HepG2 (cell line): ENCODE data around the gene ITPK1. TPM values are rescaled to one million over a fixed set of nuclear protein-coding genes. Genes with fewer than 3 reads are reported as not detected.
A peak's percentile ranks its signal among the peaks of the same experiment; 100 is the strongest.

Source experiments
- ARID5B ChIP-seq: IDR thresholded peaks from 2 replicates; pipeline ENCODE4 v1.4.0; 2020; ENCODE audit warnings: mild to moderate bottlenecking, missing genetic modification reagents
- BCL6 ChIP-seq: IDR thresholded peaks from 2 replicates; pipeline ENCODE4 v1.6.1; 2016; ENCODE audit warnings: missing genetic modification reagents, missing compliant biosample characterization
- ESRRA ChIP-seq: sonication (generic); formaldehyde crosslinking; IDR thresholded peaks from 2 replicates; pipeline ENCODE4 v1.5.1; 2020; ENCODE audit warnings: mild to moderate bottlenecking, low read depth, missing genetic modification reagents
- FOXA3 ChIP-seq: IDR thresholded peaks from 2 replicates; pipeline ENCODE4 v1.6.1; 2016; ENCODE audit warnings: missing genetic modification reagents, missing compliant biosample characterization
- GATAD2A ChIP-seq: IDR thresholded peaks from 2 replicates; pipeline ENCODE4 v1.6.1; 2016
- HDAC2 ChIP-seq: sonication (generic); formaldehyde crosslinking; IDR thresholded peaks from 2 replicates; pipeline ENCODE4 v1.4.0; 2020; ENCODE audit warnings: missing genetic modification reagents
- HNF4A ChIP-seq: sonication (generic); formaldehyde crosslinking; IDR thresholded peaks from 2 replicates; pipeline ENCODE4 v1.4.0; 2020; ENCODE audit warnings: missing genetic modification reagents
- HOXA3 ChIP-seq: sonication (generic); formaldehyde crosslinking; IDR thresholded peaks from 2 replicates; pipeline ENCODE4 v1.5.0; 2020; ENCODE audit warnings: missing genetic modification reagents
- IRF2 ChIP-seq: IDR thresholded peaks from 2 replicates; pipeline ENCODE4 v1.6.1; 2018; ENCODE audit warnings: missing genetic modification reagents, missing compliant biosample characterization
- KDM1A ChIP-seq: IDR thresholded peaks from 2 replicates; pipeline ENCODE4 v1.6.1; 2016; ENCODE audit warnings: missing compliant biosample characterization
- MED13 ChIP-seq: sonication (generic); formaldehyde crosslinking; IDR thresholded peaks from 2 replicates; pipeline ENCODE4 v1.5.0; 2020; ENCODE audit warnings: missing genetic modification reagents
- NR2F6 ChIP-seq, 2 experiments: IDR thresholded peaks; 2 replicates each; pipeline ENCODE4 v1.6.1; 2016; ENCODE audit warnings: antibody characterized with exemption in 1 of 2, mild to moderate bottlenecking in 1 of 2
- PATZ1 ChIP-seq: sonication (generic); formaldehyde crosslinking; IDR thresholded peaks from 2 replicates; pipeline ENCODE4 v1.4.0; 2020; ENCODE audit warnings: missing genetic modification reagents
- RAD21 ChIP-seq: fragments of 450-650 bp; formaldehyde crosslinking; IDR thresholded peaks from 2 replicates; pipeline ENCODE4 v1.5.0; 2020; ENCODE audit warnings: mild to moderate bottlenecking
- RARA ChIP-seq: IDR thresholded peaks from 2 replicates; pipeline ENCODE4 v1.6.1; 2016; ENCODE audit warnings: missing genetic modification reagents, missing compliant biosample characterization
- REPIN1 ChIP-seq: sonication (generic); formaldehyde crosslinking; IDR thresholded peaks from 2 replicates; pipeline ENCODE4 v1.8.0; 2022; ENCODE audit warnings: missing genetic modification reagents, low read depth, mild to moderate bottlenecking, borderline replicate concordance
- RXRB ChIP-seq: IDR thresholded peaks from 2 replicates; pipeline ENCODE4 v1.6.1; 2016; ENCODE audit warnings: borderline replicate concordance, missing genetic modification reagents, missing compliant biosample characterization
- SMC3 ChIP-seq: IDR thresholded peaks from 2 replicates; pipeline ENCODE4 v1.6.1; 2011; ENCODE audit warnings: low read length, improper control_type of control experiment
- SMYD3 ChIP-seq: sonication (generic); formaldehyde crosslinking; IDR thresholded peaks from 2 replicates; pipeline ENCODE4 v1.8.1; 2023; ENCODE audit warnings: mild to moderate bottlenecking, missing genetic modification reagents
- SOX6 ChIP-seq, 2 experiments: fragments of 450-650 bp in 1 of 2; sonication (generic) in 1 of 2; formaldehyde crosslinking in 1 of 2; IDR thresholded peaks; 2 replicates each; pipeline versions ENCODE4 v1.4.0 to v1.6.1; 2017 to 2020; ENCODE audit warnings: antibody characterized with exemption in 1 of 2, mild to moderate bottlenecking in 1 of 2, missing genetic modification reagents in 1 of 2
- TEAD3 ChIP-seq: optimal IDR thresholded peaks from 2 replicates; pipeline ENCODE3; 2016; ENCODE audit warnings: borderline replicate concordance
- ZBTB25 ChIP-seq: IDR thresholded peaks from 2 replicates; pipeline ENCODE4 v1.6.1; 2018; ENCODE audit warnings: missing genetic modification reagents
- ZNF331 ChIP-seq: sonication (generic); formaldehyde crosslinking; IDR thresholded peaks from 2 replicates; pipeline ENCODE4 v1.4.0; 2020; ENCODE audit warnings: missing genetic modification reagents
- ZNF644 ChIP-seq: IDR thresholded peaks from 2 replicates; pipeline ENCODE4 v1.6.1; 2016; ENCODE audit warnings: low read depth
- polyA plus RNA-seq, 8 experiments: library from polyadenylated mRNA; depleted of rRNA in 3 of 8; stranded (reverse) in 7 of 8; unstranded in 1 of 8; fragments of >200 nt; fragmentation: Illumina TruSeq in 4 of 8; extraction: Trizol in 4 of 8; gene quantifications; 2 replicates each; pipeline versions ENCODE4 v1.2.1 to v1.2.3, GENCODE V29; 2011 to 2016; ENCODE audit warnings: low read depth in 4 of 8, missing spikeins in 1 of 8, mixed read lengths in 1 of 8; ENCODE audit not compliant: insufficient read depth in 1 of 8
- total RNA-seq, 5 experiments: library from RNA; depleted of rRNA; stranded (reverse); fragments of >200 nt; fragmentation: Illumina TruSeq; extraction: Trizol; gene quantifications; 2 replicates each; pipeline ENCODE4 v1.2.3, GENCODE V29; 2016; ENCODE audit warnings: low read depth in 1 of 5

ITPK1 gene
- total and polyA plus RNA-seq, 2 of the 13 experiments (the other 11 are each of a cell fraction or from before 2014, with no cell fraction given), result 20.5 to 47.5 TPM

DNA sequence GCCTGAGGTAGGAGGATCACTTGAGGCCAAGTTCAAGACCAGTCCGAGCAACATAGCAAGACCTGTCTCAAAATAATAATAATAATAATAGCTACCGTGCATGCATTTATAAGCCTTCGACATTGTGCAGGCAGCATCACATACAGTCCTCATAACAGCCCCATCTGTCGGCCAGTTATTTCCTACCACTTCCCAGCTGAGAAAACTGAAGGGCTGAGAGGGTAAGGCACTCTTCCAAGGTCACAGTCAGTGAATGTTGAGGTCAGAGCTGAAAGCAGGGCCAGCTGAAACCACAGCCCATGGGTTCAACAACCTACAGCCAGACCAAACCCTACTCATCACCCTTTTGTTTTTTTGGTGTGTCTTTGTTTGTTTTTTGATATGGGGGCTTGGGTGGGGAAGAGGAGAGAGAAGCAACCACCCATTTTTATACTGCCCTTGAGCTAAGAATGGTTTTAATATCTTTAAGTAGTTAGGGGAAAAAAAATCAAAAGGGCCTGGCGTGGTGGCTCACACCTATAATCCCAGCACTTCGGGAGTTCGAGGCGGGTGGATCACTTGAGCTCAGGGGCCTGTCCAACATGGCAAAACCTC, 16.8 kb upstream of the ITPK1 start (continued):
- TF ChIP-seq ZBTB25 (CRISPR knock-in tag), result peak; percentile 26; the same call in 1 of the 2 replicates
- peak; percentile 83 for TF ChIP-seq REPIN1 (CRISPR knock-in tag)
- 0 out of 2 replicates have a peak, but pooled peaks have one; percentile 16 for TF ChIP-seq FOXA3 (CRISPR knock-in tag)
- TF ChIP-seq ARID5B (CRISPR knock-in tag), result peak; percentile 55; the same call in 1 of the 2 replicates
- no peak for TF ChIP-seq KDM1A
- TF ChIP-seq SOX6 (IDR thresholded peaks at IDR 0.05), result no peak
- 0 out of 2 replicates have a peak, but pooled peaks have one; percentile 14 for TF ChIP-seq SOX6 (CRISPR knock-in tag; IDR thresholded peaks at IDR 0.05)
- TF ChIP-seq MED13, result no peak
- TF ChIP-seq RARA (CRISPR knock-in tag), result peak; percentile 66
- 0 out of 2 replicates have a peak, but pooled peaks have one; percentile 40 for TF ChIP-seq NR2F6 (IDR thresholded peaks at IDR 0.05)
- peak; percentile 53; the same call in 1 of the 2 replicates for TF ChIP-seq NR2F6 (CRISPR knock-in tag; IDR thresholded peaks at IDR 0.05)
- TF ChIP-seq ESRRA, result peak; percentile 79; the same call in 1 of the 2 replicates
- TF ChIP-seq IRF2 (CRISPR knock-in tag), result peak; percentile 41; the same call in 1 of the 2 replicates
- TF ChIP-seq SMYD3, result no peak
- TF ChIP-seq ZNF331 (CRISPR knock-in tag), result 0 out of 2 replicates have a peak, but pooled peaks have one; percentile 38
- TF ChIP-seq BCL6 (CRISPR knock-in tag), result peak; percentile 48; the same call in 1 of the 2 replicates
- TF ChIP-seq HDAC2 (CRISPR knock-in tag), result peak; percentile 44; the same call in 1 of the 2 replicates
- peak; percentile 21; the same call in 1 of the 2 replicates for TF ChIP-seq RAD21 (CRISPR knock-in tag)
- peak; percentile 44 for TF ChIP-seq TEAD3
- peak; percentile 30; the same call in 1 of the 2 replicates for TF ChIP-seq GATAD2A (CRISPR knock-in tag)
- TF ChIP-seq HOXA3, result peak; percentile 26; the same call in 1 of the 2 replicates
- no peak for TF ChIP-seq PATZ1 (CRISPR knock-in tag)
- peak; percentile 73; the same call in 1 of the 2 replicates for TF ChIP-seq SMC3
- TF ChIP-seq RXRB (CRISPR knock-in tag), result peak; percentile 54; the same call in 1 of the 2 replicates
- 0 out of 2 replicates have a peak, but pooled peaks have one; percentile 39 for TF ChIP-seq ZNF644
- peak; percentile 25; the same call in 1 of the 2 replicates for TF ChIP-seq HNF4A (CRISPR knock-in tag)
